HG03460 (cell line): ENCODE results near the gene VSTM2L.

Experiments
- ATAC-seq: cut with Tn5 transposase; IDR thresholded peaks from one replicate; pipeline ENCODE4 v1.9.1; 2021; ENCODE audit not compliant: unreplicated experiment

VSTM2L gene

DNA sequence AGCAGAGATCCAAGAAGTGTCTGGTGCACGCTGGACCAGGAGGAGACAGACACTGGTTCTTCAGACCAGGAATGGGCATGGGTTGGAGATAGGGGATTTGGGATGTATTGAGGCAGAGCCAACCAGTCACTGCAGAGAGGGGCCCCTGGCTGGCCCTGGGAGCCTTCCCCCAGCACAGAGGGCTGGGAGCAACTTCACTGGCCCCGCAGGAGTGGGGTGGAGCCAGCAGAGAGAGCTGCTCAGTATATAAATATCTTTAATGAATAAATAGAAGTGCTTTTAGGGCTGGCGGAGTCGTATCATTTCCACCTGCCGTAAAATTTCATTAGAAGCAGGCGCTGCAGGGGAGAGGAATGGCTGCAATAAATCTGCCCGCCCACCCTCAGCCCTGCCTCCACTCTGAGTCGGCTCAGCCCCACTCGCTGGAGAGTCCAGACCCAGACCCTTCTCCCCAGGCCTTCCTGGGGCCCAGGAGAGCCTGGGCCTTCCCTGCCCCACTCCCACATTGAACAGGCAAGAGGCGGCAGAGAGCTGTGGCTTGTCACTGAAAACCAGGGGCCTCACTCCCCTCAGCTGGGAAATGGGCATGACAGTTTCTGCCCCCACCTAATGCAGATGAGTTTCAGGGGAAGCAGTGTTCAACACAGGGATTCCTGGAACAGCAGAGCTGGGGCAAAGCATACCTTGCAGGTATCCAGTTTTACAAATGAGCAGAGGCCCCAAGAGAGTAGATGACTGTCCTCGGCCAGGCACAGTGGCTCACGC is 23.9 kb upstream of the VSTM2L start:
- ATAC-seq: no peak

DNA sequence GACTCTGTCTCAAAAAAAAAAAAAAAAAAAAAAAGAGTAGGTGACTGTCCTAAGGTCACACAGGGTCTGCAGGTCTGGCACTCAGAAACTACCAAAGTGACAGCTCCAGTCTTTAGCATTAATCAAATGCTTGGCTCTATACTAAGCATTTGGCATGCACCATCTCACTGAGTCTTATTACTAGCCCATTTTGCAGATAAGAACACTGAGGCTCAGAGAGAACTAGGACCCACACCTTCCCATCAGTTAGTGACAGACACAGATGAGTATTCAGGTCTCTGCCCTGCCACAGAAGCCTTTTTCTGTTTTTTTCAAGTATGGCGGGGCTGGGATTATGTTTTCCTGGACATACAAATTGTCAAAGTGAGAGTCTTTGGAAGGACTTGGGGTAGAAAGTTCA is 23.1 kb upstream of the VSTM2L start:
- ATAC-seq: no peak

DNA sequence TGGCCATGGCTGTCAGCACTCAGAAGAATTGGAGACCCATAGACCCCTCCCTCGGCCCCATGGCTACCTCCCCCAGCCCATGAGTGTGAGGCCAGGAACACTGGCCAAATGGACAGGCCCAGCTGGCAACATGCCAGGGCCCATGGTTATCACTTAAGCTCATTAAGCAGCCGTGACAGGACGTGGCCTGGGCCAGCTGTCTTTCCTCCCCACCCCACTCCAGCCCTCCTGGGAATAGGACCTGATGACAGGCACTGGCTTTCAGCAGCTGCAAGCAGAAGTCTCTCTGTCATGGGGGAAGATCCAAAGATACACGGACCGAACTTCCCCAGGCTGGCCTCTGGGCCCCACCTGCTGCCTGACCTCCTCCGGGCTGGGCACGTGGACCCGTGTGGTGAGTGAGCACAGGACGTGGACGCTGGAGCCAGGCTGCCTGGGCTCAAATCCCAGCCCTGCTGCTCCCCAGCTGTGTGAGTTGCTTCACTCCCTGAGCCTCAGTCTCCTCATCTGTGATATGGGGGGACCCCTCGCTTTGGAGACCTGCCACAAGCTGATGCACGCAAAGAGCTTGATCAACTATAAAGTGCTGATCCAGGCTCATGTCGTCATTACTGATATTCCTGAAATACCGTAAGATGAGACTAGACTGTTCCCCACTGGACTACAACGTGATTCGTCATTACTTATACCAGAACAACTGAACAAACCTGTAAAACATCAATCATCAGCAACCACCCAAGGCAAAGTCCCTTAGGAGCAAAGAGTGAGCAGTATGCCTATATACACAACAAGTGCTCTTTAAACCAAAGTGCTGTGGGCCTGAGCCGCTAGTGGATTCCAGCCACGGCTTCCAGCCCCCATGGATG is 22.0 kb upstream of the VSTM2L start:
- no peak for ATAC-seq

DNA sequence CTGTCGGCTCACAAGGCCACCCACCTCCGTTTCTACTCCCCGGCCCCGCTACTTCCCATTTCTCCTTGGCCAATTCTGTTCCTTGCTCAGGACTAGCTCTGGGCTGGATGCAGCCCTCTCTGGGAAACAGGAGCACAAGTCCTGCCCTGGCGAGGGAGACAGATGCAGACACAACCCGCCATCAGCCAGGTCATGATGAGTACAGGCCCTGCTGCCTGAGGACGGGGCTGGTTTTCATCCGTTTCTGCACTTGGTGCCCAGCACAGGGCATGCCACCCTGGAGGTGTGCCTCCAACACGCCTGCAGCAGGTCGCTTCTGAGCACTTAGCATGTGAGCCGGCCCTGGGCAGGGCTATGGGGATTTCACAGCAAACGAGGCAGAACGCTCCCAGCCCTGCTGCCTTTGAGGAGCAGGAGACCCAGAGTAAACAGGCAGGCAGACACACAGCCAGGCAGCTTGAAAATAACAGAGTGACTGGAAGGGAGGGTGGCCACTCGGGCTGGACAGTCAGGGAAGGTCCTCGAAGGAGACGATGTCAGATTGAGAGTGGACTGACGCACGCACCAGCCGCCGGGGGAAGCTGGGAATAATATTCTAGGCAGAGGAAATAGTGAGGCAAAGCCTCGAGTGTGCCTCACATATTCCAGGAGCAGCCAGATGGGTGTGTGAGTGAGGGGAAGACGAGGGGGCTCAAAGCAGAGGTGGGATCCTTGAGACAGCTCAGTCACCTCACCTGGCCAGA is 21.2 kb upstream of the VSTM2L start:
- no peak for ATAC-seq

DNA sequence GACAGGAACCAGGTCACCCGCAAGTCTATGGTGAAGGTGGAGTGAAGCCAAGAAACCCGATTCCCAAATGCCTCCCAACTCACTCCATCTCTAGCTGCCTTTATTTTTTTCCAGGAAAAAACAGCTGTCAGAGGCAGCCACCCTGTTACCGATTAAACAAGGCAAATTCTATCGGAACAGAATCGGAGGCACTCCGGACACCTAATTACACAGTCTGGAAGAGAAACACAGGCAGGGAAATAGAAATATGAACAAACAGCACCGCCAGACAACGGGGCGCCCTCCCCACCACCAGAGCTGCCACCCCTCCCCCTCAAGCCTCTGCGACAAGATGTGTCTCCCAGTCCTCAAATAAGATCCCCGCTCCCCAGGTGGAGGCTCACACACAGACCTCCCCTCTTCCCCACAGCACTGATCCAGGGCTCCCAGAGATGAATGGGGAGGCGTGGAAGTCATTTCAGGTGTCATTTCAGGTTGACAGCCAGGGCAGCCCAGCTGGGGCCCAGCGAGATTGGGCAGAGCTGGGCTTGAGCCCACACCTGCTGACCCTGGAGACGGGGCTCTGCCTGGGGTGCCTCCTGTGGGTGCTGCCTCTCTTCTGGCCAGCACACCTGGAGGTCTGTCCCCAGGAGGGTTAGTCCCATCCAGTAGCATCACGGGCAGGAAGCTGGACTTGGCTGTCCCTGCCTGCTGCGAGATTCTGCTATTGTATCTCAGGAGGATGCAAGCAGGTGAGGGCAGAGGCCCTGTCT is 19.8 kb upstream of the VSTM2L start:
- no peak for ATAC-seq

DNA sequence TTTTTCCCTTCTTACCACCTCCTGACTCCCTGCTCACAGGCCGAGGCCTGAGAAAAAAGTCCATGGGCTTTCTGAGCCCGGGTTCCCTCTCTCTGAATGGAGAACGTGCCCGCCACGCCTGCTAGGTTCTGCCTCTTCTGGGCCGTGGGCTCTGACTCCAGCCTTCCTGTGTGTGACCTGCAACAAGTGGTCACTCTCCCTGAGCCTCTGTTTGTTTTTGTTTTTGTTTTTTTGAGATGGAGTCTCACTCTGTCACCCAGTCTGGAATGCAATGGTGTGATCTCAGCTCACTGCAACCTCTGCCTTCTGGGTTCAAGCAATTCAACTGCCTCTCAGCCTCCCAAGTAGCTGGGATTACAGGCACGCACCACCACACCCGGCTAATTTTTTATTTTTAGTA is 17.9 kb upstream of the VSTM2L start:
- no peak for ATAC-seq

DNA sequence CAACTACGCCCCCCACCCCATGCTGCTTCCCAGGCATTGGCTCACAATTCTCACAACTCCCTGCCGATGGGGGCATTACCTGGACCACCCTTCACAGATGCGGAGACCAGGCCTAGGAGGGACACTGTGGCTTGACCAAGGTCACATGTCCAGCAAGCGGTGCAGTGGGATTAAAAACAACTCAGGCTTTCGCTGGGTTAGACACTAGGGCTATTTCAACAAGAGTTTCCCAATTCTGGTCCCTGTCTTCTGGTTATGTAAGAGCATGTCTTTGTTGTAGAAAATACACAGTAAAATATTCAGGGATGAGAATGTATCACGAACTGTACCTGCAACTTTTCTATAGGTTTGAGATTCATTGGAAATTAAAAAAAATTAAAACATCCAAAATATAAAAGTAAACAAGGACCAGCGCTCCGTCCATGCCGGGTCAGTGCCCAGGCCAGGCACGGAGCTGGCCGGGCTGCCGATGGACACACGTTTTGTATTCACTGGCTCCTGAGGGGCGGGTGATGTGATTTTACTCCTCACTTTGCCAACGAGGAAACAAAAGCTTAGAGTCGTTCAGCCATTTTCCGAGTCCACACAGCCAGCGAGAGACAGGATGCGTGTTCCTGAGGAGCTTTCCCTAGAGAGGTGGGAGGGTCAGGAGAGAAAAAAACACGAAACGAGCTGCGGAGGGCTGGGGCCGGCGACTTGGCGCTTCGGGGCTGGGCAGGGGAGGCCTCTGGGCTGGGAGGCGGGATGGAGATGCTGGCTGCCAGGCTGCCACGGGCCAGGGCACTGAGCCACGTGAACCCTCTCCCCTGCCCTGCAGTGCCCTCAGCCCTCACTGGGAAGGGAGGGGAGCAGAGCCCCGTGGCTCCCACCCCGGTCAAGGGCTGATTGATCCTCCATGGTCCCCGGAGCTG is 17.1 kb upstream of the VSTM2L start:
- no peak for ATAC-seq

DNA sequence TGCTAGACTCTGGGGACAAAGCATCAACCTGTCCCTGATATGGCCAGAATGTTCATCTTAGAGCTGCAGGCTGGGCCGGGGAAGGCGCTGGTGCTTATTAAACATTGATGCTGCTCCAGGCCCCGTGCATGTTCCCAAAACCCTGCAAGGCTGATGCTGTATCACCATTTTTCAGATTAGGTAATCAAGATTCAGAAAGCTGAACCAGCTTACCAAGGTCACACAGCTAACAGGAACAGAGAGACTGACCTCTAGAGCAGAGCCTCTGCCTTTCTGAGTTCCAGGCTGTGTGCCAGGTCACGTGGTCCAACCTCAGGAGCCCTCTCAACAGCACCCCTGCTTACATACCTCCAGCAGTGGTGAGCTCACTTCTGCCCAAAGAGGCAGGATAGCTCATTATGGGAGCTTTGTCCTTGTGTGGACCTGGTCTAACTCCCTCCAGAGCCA is 16.1 kb upstream of the VSTM2L start:
- no peak for ATAC-seq

DNA sequence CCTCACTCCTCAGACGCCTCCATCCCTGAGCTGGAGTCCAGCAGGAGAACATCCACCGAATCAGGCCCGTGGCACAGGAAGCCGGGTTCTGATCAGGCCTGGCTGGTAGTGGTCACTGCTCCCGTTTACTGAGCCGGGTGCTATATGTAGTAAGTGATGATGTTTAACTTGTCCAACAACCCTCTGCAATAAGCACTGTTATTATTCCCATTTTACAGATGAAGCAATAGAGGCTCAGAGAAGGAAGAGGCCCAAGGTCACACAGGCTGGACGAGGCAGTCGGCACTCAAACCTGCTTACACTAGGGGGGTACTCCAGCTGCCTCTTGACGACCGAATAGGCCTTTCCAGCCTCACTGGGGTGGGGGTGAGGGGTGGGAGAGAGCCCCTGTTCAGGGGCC is 14.3 kb upstream of the VSTM2L start:
- no peak for ATAC-seq

DNA sequence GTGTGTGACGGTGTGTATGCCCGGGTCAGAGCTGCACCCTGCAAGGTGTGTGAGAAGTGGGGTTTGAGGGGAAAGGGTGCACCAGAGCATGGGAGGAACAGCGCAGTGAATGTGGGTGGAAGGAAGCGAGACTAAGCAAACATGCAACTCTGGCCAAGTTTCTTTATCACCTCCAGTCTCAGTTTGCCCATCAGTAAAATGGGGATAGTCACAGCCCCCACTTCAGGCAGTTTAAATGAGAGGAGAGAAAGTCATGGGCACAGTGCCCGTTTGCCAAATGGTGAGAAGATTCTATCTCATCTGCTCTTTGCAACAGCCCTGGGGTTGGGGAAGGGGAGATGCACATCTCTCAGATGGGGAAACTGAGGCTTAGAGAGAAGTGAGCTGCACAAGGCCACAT is 12.8 kb upstream of the VSTM2L start:
- ATAC-seq: no peak

DNA sequence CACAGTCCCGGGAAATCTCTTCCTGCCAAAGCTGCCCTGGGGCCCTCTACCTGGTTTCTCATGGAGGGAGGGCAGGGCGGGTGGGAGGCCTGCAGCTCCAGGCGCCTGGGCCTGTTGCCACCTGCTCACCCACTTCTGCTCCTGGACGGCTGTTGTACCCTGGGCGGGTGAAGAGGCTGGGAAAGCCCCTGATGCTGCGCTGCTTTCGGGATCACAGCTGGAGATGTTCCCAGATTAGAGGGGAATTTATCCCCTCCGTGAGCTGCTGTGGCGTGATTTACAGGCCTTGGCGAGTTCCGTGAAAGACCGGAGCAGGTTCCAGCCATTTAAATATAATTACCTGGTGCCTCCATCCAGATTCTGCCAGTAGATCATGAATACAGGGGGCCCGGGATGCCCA is 12.3 kb upstream of the VSTM2L start:
- ATAC-seq: no peak

DNA sequence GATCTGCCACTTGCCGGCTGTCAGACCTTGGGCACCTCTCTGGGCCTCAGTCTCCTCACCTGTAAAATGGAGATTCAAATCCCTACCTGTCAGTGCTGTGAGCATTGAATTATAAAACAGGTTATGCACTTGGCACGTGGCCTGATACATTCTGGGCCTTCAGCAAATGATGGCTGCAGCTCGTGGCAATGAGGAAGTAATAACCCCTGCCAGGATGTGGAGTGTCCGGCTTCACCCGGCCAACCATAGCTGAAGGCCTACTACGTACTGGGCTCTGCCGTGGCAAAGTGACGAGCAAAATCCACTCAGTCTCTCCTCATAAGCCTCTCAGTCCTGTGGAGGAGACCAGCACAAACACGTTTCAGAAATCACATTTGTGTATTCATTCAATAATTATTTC is 10.9 kb upstream of the VSTM2L start:
- ATAC-seq: no peak

DNA sequence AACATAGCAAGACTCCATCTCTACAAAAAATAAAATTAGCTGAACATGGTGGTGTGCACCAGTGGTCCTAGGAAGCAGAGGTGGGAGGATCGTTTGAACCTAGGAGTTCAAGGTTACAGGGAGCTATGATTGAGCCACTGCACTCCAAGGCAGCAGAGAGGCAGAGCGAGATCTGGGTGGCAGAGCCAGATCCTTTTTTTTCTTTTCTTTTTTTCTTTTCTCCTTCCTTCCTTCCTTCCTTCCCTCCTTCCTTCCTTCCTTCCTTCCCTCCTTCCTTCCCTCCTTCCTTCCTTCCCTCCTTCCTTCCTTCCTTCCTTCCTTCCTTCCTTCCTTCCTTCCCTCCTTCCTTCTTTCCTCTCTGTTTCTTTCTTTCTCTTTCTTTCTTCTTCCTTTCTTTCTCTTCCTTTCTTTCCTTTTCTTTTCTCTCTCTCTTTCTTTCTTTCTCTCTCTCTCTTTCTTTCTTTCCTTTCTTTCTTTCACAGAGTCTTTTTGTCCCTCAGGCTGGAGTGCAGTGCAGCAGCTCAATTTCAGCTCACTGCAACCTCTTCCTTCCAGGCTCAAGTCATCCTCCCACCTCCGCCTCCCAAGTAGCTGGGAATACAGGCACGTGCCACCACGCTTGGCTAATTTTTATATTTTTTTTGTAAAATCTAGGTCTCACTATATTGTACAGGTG is 9.2 kb upstream of the VSTM2L start:
- no peak for ATAC-seq

DNA sequence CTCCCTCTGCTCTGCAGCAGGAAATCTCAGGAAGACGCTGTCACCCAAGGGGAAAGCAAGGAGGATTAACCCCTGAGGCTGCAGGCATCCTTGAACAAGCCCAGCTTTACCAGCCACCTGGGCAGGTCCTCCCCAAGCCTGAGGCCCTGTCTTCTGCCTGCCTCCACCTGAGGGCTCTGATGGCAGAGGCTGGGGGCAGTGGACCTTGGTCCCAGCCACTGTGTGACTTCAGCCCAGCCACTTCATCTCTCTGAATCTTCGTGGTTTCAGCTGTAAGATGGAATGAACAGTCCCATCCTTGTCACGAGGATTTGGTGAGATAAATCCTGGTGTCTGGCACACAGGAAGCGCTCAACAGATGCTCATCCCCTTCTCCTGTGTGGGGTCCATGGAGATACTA is 8.5 kb upstream of the VSTM2L start:
- no peak for ATAC-seq

DNA sequence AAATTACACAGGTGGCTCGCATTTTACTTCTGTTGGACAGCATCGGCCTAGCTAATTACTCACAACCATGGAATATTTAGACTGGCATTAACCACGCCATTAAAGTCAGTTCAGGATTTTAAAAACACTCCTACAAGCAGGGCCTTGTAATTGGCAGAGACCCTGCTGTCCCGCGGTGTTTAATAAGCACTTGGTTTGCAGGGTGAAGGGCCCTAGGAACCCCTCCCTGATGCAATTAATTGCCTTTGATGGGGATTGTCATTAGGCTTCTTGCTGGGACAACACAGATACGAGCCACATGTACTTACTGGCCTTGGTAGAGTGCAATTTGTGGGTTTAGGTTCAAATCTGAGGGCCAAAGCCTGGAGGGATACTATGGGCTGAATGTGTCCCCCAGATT is 7.8 kb upstream of the VSTM2L start:
- ATAC-seq: no peak

DNA sequence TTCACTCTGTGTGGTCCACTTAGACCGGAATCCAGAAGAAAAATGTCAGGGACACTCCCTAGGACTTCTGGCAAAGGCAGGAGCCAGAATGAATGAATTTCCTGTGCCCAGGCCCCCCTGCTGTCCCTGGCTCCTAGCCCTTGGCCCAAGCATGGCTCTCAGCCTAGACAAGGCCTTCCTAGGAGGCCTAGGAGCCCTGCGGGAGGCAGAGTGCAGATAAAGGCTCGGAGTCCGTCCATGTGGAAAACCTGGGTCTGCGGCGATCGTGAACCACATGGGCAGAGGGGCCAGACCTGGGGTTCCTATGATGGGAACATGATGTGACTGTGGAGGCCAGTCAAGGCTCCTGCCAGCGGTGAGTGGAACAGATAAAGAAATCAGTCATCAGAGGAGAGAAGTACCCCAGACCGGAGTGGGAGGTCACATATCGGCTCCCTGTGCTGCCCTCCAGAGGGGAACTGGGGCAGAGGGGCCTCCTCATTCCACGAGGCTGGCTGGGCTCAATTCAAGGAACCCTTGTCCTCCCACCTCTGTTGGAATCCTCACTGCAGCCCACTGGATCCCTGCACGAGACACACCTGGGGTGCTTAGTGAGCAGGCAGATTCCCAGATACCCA is 5.9 kb upstream of the VSTM2L start:
- no peak for ATAC-seq

DNA sequence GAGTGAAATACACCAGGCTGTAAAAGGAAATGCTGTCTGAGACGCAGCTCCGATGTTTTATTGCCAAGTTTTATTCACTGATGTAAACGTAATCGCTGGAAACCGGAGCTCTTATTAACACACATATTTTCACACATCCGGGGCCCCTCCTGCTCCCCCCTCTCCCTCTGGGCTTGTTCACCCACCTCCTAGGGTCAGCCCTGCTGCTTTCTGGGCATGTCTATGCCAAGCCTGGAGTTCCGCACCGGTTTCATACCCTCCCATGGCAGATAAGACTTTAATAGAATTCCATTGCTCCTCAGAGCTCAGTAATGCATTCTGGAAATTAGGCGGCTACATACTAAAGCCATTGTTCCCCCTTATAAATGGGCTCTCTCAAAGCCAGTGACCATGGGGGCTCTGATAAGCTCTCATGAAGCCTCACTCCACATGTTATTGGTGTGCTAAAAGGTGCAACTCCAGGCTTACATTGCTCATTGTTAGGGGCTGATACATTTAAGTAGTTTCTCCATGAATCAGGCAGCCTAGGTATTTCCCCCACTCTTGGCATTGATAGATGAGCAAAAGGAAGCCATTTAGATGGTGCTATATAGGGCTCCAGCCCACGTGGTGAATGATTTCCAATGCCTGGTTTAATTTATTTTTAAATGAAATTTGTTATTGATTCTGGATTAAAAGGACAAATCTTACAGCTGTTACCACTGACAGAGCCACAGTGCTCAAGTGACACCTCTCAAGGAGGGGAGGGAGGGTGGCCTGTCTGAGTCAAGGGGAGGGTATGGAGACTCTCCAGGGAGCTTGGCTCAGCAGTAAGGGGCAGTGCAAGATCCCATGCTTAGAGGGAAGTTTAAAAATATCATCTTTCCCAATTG is 4.5 kb upstream of the VSTM2L start:
- no peak for ATAC-seq
